ENCODE data around the gene ITFG1. TPM values are rescaled to one million over a fixed set of nuclear protein-coding genes. Genes with fewer than 3 reads are reported as not detected.

The ITFG1 gene
- total RNA-seq, 6 experiments from 2014 or later = 29.9 to 43.8 (median 39.2) TPM

DNA sequence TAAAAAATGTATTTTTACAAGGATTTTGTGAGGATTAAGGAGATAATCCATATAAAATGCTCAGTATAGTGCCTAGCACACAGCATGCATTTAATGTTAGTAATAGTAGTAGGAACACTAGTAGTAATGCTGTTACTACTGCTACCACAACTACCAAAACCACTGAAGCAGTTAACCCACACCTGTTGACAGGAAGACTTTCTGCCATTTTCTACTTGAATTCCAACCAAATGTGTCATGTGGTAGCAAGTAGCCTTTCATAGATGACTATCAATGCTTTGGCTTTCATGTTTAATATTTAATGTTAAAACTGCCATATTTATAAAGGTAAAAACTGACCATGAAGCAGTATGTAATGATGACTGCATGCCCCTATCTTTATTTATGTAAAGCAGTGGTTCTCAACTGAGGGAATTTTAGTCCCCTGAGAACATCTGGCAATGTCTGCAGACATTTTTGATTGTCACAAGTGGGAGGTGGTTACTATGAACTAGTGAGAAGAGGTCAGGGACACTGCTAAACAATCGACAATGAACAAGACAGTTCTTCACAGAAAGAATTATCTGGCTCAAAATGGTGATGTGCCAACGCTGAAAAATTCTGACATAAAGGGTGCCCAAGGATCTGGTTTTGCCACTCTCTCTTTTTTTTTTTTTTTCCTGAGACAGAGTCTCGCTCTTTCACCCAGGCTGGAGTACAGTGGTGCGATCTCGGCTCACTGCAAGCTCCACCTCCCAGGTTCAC lies 89.4 kb downstream of the ITFG1 start:
- no peaks in the 10 kb centered on the region for H3K27me3 ChIP-seq
- H3K4me1 ChIP-seq = no peaks in the 10 kb centered on the region
- intact Hi-C loops (cut with DNase I) = no loop called here
- no peaks in the 10 kb centered on the region for H3K9me3 ChIP-seq
- 98% methylated on average over 5 of the region's 5 CpGs for whole genome bisulfite sequencing (ENCODE audit: insufficient coverage, low coverage, low lambda C conversion rate, missing lambda C conversion rate)
- DNase-seq (no peak), ATAC-seq (no peak)
- TF ChIP-seq, protein P1, sequence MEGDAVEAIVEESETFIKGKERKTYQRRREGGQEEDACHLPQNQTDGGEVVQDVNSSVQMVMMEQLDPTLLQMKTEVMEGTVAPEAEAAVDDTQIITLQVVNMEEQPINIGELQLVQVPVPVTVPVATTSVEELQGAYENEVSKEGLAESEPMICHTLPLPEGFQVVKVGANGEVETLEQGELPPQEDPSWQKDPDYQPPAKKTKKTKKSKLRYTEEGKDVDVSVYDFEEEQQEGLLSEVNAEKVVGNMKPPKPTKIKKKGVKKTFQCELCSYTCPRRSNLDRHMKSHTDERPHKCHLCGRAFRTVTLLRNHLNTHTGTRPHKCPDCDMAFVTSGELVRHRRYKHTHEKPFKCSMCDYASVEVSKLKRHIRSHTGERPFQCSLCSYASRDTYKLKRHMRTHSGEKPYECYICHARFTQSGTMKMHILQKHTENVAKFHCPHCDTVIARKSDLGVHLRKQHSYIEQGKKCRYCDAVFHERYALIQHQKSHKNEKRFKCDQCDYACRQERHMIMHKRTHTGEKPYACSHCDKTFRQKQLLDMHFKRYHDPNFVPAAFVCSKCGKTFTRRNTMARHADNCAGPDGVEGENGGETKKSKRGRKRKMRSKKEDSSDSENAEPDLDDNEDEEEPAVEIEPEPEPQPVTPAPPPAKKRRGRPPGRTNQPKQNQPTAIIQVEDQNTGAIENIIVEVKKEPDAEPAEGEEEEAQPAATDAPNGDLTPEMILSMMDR (IDR thresholded peaks at IDR 0.05) = no peak
- no peak for TF ChIP-seq POLR2A (IDR thresholded peaks at IDR 0.05)
- no peak overlapping the region for H3K4me3 ChIP-seq
- no peaks in the 10 kb centered on the region for H3K36me3 ChIP-seq
- H3K27ac ChIP-seq = no peak overlapping the region

GRCh38 chr16:47370536-47370935 lies 90.3 kb downstream of the ITFG1 start:
- no peaks in the 10 kb centered on the region for H3K4me1 ChIP-seq
- no peak overlapping the region for H3K4me3 ChIP-seq
- ATAC-seq = no peak
- no peaks in the 10 kb centered on the region for H3K9me3 ChIP-seq
- 100% methylated on average over 5 of the region's 12 CpGs for WGBS (ENCODE audit: insufficient coverage, low coverage, low lambda C conversion rate, missing lambda C conversion rate)
- no peak overlapping the region for H3K27ac ChIP-seq
- DNase-seq = no peak
- TF ChIP-seq POLR2A (IDR thresholded peaks at IDR 0.05) = no peak
- TF ChIP-seq, protein P1 (IDR thresholded peaks at IDR 0.05) = no peak
- H3K36me3 ChIP-seq = no peaks in the 10 kb centered on the region
- intact Hi-C loops (cut with DNase I) = no loop called here
- H3K27me3 ChIP-seq = no peaks in the 10 kb centered on the region

DNA sequence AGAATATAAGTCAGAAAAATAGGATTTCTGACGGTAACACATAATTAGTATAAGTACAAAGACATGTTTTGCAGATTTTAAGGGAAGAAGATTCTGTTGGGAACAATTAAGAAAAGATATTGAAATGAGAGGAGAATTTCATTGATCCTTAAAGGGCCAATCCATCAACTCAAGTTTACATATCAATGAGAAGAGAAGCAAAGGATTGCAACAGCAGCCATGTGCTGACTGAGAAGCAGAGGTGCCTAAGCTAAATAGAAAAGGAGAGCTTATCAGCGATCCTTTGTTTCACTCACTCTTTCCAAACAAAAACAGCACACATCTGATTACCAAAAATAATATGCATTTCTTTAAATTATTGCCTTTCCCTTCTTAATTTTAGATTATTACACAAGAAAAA lies 94.6 kb downstream of the ITFG1 start:
- no peaks in the 10 kb centered on the region for H3K9me3 ChIP-seq
- no peak for DNase-seq
- no peaks in the 10 kb centered on the region for H3K4me1 ChIP-seq
- WGBS (ENCODE audit: insufficient coverage, low coverage, low lambda C conversion rate, missing lambda C conversion rate) = 74% methylated on average over 2 of the region's 2 CpGs
- no peak overlapping the region for H3K27ac ChIP-seq
- ATAC-seq = no peak
- no peaks in the 10 kb centered on the region for H3K36me3 ChIP-seq
- no peak overlapping the region for H3K4me3 ChIP-seq
- H3K27me3 ChIP-seq = no peaks in the 10 kb centered on the region
- no peak for TF ChIP-seq POLR2A (IDR thresholded peaks at IDR 0.05)
- TF ChIP-seq, protein P1 (IDR thresholded peaks at IDR 0.05) = no peak
- intact Hi-C loops (cut with DNase I) = no loop called here

- intact Hi-C loops (cut with DNase I) = no loop called here
- H3K4me3 ChIP-seq = no peak overlapping the region
- ATAC-seq (no peak), DNase-seq (no peak)
- H3K27ac ChIP-seq = no peak overlapping the region
- H3K27me3 ChIP-seq = no peaks in the 10 kb centered on the region
- 92% methylated on average over 1 of the region's 1 CpG for WGBS (ENCODE audit: insufficient coverage, low coverage, low lambda C conversion rate, missing lambda C conversion rate)
- H3K9me3 ChIP-seq = no peaks in the 10 kb centered on the region
- TF ChIP-seq, protein P1 (IDR thresholded peaks at IDR 0.05) = no peak
- TF ChIP-seq POLR2A (IDR thresholded peaks at IDR 0.05) = no peak
- no peaks in the 10 kb centered on the region for H3K4me1 ChIP-seq
- no peaks in the 10 kb centered on the region for H3K36me3 ChIP-seq
Measured at GRCh38 chr16:47363761-47364160, 97.1 kb downstream of the ITFG1 start.

All from right lobe of liver (tissue), 6 donors.